ENCODE results near the gene KRTAP3-2.

Gene KRTAP3-2

GRCh38 chr17:41009936-41010335 is 10.2 kb upstream of the KRTAP3-2 start:
- DNase-seq: no peak

GRCh38 chr17:41009301-41009760 is 9.6 kb upstream of the KRTAP3-2 start:
- no peak for DNase-seq

- DNase-seq: no peak
Measured at GRCh38 chr17:41008811-41009210, 9.1 kb upstream of the KRTAP3-2 start, which contains the start of gene KRTAP3-1. Gene KRTAP3-1 (minus strand): TSS chr17:41009128. CDS start chr17:41009074, 54 bp downstream.

GRCh38 chr17:41004397-41004796 is 4.7 kb upstream of the KRTAP3-2 start:
- DNase-seq: no peak

GRCh38 chr17:41003926-41004325 is 4.2 kb upstream of the KRTAP3-2 start:
- DNase-seq: no peak

GRCh38 chr17:41002814-41003213 is 3.1 kb upstream of the KRTAP3-2 start:
- peak; percentile 24 for DNase-seq

- DNase-seq: no peak
Measured at GRCh38 chr17:41001795-41002194, 2.1 kb upstream of the KRTAP3-2 start.

- DNase-seq: no peak
Measured at GRCh38 chr17:40997361-40997760, 2.3 kb downstream of the KRTAP3-2 start.

GRCh38 chr17:40996829-40997228 is 2.9 kb downstream of the KRTAP3-2 start:
- DNase-seq: no peak

GRCh38 chr17:40995116-40995515 is 4.6 kb downstream of the KRTAP3-2 start:
- DNase-seq: no peak

- DNase-seq: no peak
Measured at GRCh38 chr17:40993839-40994238, 5.9 kb downstream of the KRTAP3-2 start, which contains the start of gene KRTAP3-3. Gene KRTAP3-3 (minus strand): TSS chr17:40994164. CDS start chr17:40994097, 67 bp downstream.

- DNase-seq: no peak
Measured at GRCh38 chr17:40993084-40993483, 6.6 kb downstream of the KRTAP3-2 start.

- DNase-seq: no peak
Measured at GRCh38 chr17:40992666-40993065, 7.0 kb downstream of the KRTAP3-2 start.

GRCh38 chr17:40986920-40987319 is 12.8 kb downstream of the KRTAP3-2 start:
- no peak for DNase-seq

- DNase-seq: no peak
Measured at GRCh38 chr17:40984226-40984625, 15.5 kb downstream of the KRTAP3-2 start, which contains the start of gene KRT40. Gene KRT40 (minus strand): TSS chr17:40984326. CDS start chr17:40984273, 53 bp downstream.

GRCh38 chr17:40981115-40981514 is 18.6 kb downstream of the KRTAP3-2 start:
- no peak for DNase-seq

- peak; percentile 58 for DNase-seq
Measured at GRCh38 chr17:40980596-40980995, 19.1 kb downstream of the KRTAP3-2 start.

- no peak for DNase-seq
Measured at GRCh38 chr17:40980117-40980516, 19.6 kb downstream of the KRTAP3-2 start.

GRCh38 chr17:40978575-40979151 is 21.0 kb downstream of the KRTAP3-2 start:
- no peak for DNase-seq

GRCh38 chr17:40975516-40975915 is 24.2 kb downstream of the KRTAP3-2 start:
- DNase-seq: no peak

- DNase-seq: no peak
Measured at GRCh38 chr17:40974366-40974765, 25.3 kb downstream of the KRTAP3-2 start.

- DNase-seq: no peak
Measured at GRCh38 chr17:40967582-40967981, 32.1 kb downstream of the KRTAP3-2 start.

GRCh38 chr17:40966848-40967247 is 32.9 kb downstream of the KRTAP3-2 start, which contains the start of gene KRT39:
Gene KRT39 (minus strand): TSS chr17:40966948. CDS start chr17:40966856, 92 bp downstream.
- DNase-seq: no peak

- DNase-seq: no peak
Measured at GRCh38 chr17:40963838-40964237, 35.9 kb downstream of the KRTAP3-2 start.
